Kidney (tissue), 14 donors: ENCODE data around the gene CBR4. TPM values are rescaled to one million over a fixed set of nuclear protein-coding genes. Genes with fewer than 3 reads are reported as not detected.

Experiments used
- DNase-seq, 5 donors: peaks; one replicate each; pipeline ENCODE4 v3.0.0-alpha.2; 2013 to 2020
- FAIRE-seq: peaks from 2 replicates; lab custom pipeline; 2012; peaks lifted over from hg19 to GRCh38; lab: Jason Lieb, UNC
- H3K27ac ChIP-seq, 2 donors: one replicate each; pipeline ENCODE4 v1.7.0; 2013; ENCODE audit warnings: low read depth in 2 of 2, low read length in 2 of 2, inconsistent platforms in 1 of 2
- H3K27me3 ChIP-seq: one replicate; pipeline ENCODE4 v1.7.1; 2013; ENCODE audit warnings: low read length, inconsistent platforms; ENCODE audit not compliant: control insufficient read depth, insufficient read depth
- H3K36me3 ChIP-seq, 3 donors: one replicate each; pipeline versions ENCODE4 v1.7.0 to v1.7.1; 2013; ENCODE audit warnings: low read length in 3 of 3, control low read depth in 1 of 3, inconsistent platforms in 1 of 3; ENCODE audit not compliant: insufficient read depth in 3 of 3, control insufficient read depth in 2 of 3
- H3K4me1 ChIP-seq, 3 donors: one replicate each; pipeline versions ENCODE4 v1.7.0 to v1.7.1; 2013; ENCODE audit warnings: low read length in 3 of 3, inconsistent platforms in 1 of 3, low read depth in 1 of 3; ENCODE audit not compliant: control insufficient read depth in 2 of 3, insufficient read depth in 2 of 3
- H3K4me3 ChIP-seq, 3 donors: one replicate each; pipeline versions ENCODE4 v1.7.0 to v1.8.1; 2013; ENCODE audit warnings: low read length in 3 of 3, control low read depth in 1 of 3, inconsistent platforms in 1 of 3
- H3K9ac ChIP-seq, 3 donors: one replicate each; pipeline versions ENCODE4 v1.7.0 to v1.7.1; 2013; ENCODE audit warnings: low read length in 3 of 3, control low read depth in 1 of 3, inconsistent platforms in 1 of 3
- H3K9me3 ChIP-seq, 3 donors: one replicate each; pipeline versions ENCODE4 v1.7.0 to v1.7.1; 2013; ENCODE audit warnings: low read length in 3 of 3, control low read depth in 1 of 3, inconsistent platforms in 1 of 3; ENCODE audit not compliant: control insufficient read depth in 2 of 3, insufficient read depth in 1 of 3
- CTCF ChIP-seq: IDR thresholded peaks from 3 replicates; pipeline ENCODE4 v1.5.1; 2012; ENCODE audit warnings: mild to moderate bottlenecking, moderate library complexity, borderline replicate concordance; ENCODE audit not compliant: insufficient read depth; ENCODE audit errors: extremely low read depth
- intact Hi-C: fragments of 100-400 bp; cut with DNase I; formaldehyde crosslinking; loops from one replicate; pipeline ENCODE4 v1.11.1; 2022
- polyA plus RNA-seq: library from polyadenylated mRNA; stranded (reverse); fragments of 350-450 nt; fragmentation: Illumina TruSeq; extraction: RNeasy Lipid Tissue Mini Kit (QIAGEN cat#74804); gene quantifications from one replicate; pipeline ENCODE4 v1.2.3, GENCODE V29; 2014; ENCODE audit warnings: low read depth, low replicate concordance; ENCODE audit not compliant: insufficient read depth
- total RNA-seq: library from RNA; stranded (reverse); fragmentation: NEBNext Ultra II Directional; extraction: Animal tissue kit (Norgen Biotek cat#: 25700); gene quantifications from one replicate; pipeline ENCODE4 v1.2.1, GENCODE V29; 2021
- donor health status: control.
- donor health status: control.
- donor health status: control.
- donor health status: control.
- donor health status: control.
- donor health status: DM: yes; HTN: yes; CAD: no.
- donor health status: Normal renal cell carcinoma (clear cell type).

The CBR4 gene
- total and polyA plus RNA-seq, 2 donors from 2014 or later: 24.1 to 28.6 TPM

- peak; percentile 68 for TF ChIP-seq CTCF
- no peaks in the 10 kb centered on the region for H3K36me3 ChIP-seq
- H3K4me3 ChIP-seq: no peak overlapping the region
- no peak overlapping the region for H3K27ac ChIP-seq
- no peaks in the 10 kb centered on the region for H3K27me3 ChIP-seq
- no peaks in the 10 kb centered on the region for H3K4me1 ChIP-seq
- DNase-seq: peak in 1 of 5 donors; percentile 65
- no peak for FAIRE-seq
- no peaks in the 10 kb centered on the region for H3K9me3 ChIP-seq
- no peak overlapping the region for H3K9ac ChIP-seq
- intact Hi-C loops: no loop called here
Measured at GRCh38 chr4:169024762-169025161, 14.7 kb upstream of the CBR4 start.

- H3K9ac ChIP-seq: no peak overlapping the region
- no peaks in the 10 kb centered on the region for H3K27me3 ChIP-seq
- FAIRE-seq (no peak), DNase-seq (no peak)
- H3K36me3 ChIP-seq: no peaks in the 10 kb centered on the region
- peaks cover 3 to 15% (median 8%) of the 10 kb centered on the region in 3 donors for H3K4me1 ChIP-seq
- H3K9me3 ChIP-seq: no peaks in the 10 kb centered on the region
- no peak for TF ChIP-seq CTCF
- intact Hi-C loops: no loop called here
- H3K27ac ChIP-seq: no peak overlapping the region
- no peak overlapping the region for H3K4me3 ChIP-seq
Measured at GRCh38 chr4:169018406-169018805, 8.4 kb upstream of the CBR4 start.

- FAIRE-seq (no peak), DNase-seq (no peak)
- intact Hi-C loops: no loop called here
- Histone ChIP-seq H3K4me3 (no peak overlapping the region), H3K27me3 (no peaks in the 10 kb centered on the region), H3K9me3 (no peaks in the 10 kb centered on the region), H3K27ac (no peak overlapping the region), H3K36me3 (no peaks in the 10 kb centered on the region), H3K9ac (no peak overlapping the region), H3K4me1 (peaks cover 3 to 15% (median 8%) of the 10 kb centered on the region in 3 donors)
- no peak for TF ChIP-seq CTCF
Measured at GRCh38 chr4:169017971-169018370, 7.9 kb upstream of the CBR4 start.

- Histone ChIP-seq H3K9me3 (no peaks in the 10 kb centered on the region), H3K36me3 (no peaks in the 10 kb centered on the region), H3K27me3 (no peaks in the 10 kb centered on the region), H3K4me3 (no peak overlapping the region), H3K9ac (no peak overlapping the region), H3K4me1 (peaks cover 3 to 15% (median 8%) of the 10 kb centered on the region in 3 donors), H3K27ac (peak overlapping the region in 1 of 2 donors; percentile 56)
- DNase-seq (peak in 2 of 5 donors; percentile 66), FAIRE-seq (no peak)
- no peak for TF ChIP-seq CTCF
- intact Hi-C loops: no loop called here
Measured at GRCh38 chr4:169015186-169015623, 5.2 kb upstream of the CBR4 start.
